Subcutaneous abdominal adipose tissue (tissue), 5 donors: ENCODE measurements around the gene CYP4F3.
"Not testable (repeated sequence)": the region's sequence is repeated elsewhere in the genome, so short reads cannot be mapped to it uniquely, and the experiment has no call there.

Experiments
- H3K27ac ChIP-seq: one replicate; pipeline ENCODE4 v1.7.0; 2013; ENCODE audit warnings: low read depth, mild to moderate bottlenecking, inconsistent platforms, low read length, moderate library complexity
- H3K27me3 ChIP-seq, 5 donors: one replicate each; pipeline ENCODE4 v1.7.0; 2013; ENCODE audit warnings: low read length in 5 of 5, inconsistent platforms in 1 of 5; ENCODE audit not compliant: control insufficient read depth in 5 of 5, insufficient read depth in 4 of 5
- H3K36me3 ChIP-seq, 5 donors: one replicate each; pipeline ENCODE4 v1.7.0; 2013; ENCODE audit warnings: low read length in 5 of 5; ENCODE audit not compliant: control insufficient read depth in 5 of 5, insufficient read depth in 5 of 5
- H3K4me1 ChIP-seq, 5 donors: one replicate each; pipeline ENCODE4 v1.7.0; 2013; ENCODE audit warnings: low read length in 5 of 5, mild to moderate bottlenecking in 3 of 5, moderate library complexity in 1 of 5; ENCODE audit not compliant: control insufficient read depth in 5 of 5, insufficient read depth in 5 of 5
- H3K4me3 ChIP-seq, 5 donors: one replicate each; pipeline ENCODE4 v1.7.0; 2013; ENCODE audit warnings: low read length in 5 of 5, low read depth in 1 of 5
- H3K9ac ChIP-seq, 5 donors: one replicate each; pipeline ENCODE4 v1.7.0; 2013; ENCODE audit warnings: low read length in 5 of 5, mild to moderate bottlenecking in 4 of 5, moderate library complexity in 3 of 5
- H3K9me3 ChIP-seq, 5 donors: one replicate each; pipeline ENCODE4 v1.7.0; 2013; ENCODE audit warnings: low read length in 5 of 5; ENCODE audit not compliant: control insufficient read depth in 5 of 5
- donor health status: healthy.
- donor health status: healthy.
- donor health status: healthy.
- donor health status: healthy.
- donor health status: healthy.

The CYP4F3 gene

DNA sequence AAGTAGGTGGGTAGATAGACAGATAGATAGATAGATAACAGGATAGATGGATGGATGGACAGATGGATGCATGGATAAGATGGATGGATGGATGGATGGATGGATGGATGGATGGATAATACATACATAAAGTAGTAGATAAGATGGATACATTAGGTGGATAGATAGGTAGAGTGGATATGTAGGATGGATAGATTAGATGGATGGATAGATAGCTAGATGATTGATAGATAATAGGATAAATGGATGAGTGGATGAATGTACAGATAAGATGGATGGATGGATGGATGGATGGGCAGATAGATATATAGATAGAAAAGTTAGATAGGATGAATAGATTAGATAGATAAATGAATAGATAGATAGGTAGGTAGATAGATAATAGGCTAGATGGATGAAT lies 2.1 kb downstream of the CYP4F3 start:
- H3K9me3 ChIP-seq, result peaks cover 0 to 3% (median 2%) of the 10 kb centered on the region in 5 donors
- H3K4me3 ChIP-seq, result no peak overlapping the region
- no peak overlapping the region for H3K9ac ChIP-seq
- H3K27me3 ChIP-seq, result peaks cover 0 to 7% (median 4%) of the 10 kb centered on the region in 5 donors
- no peaks in the 10 kb centered on the region for H3K4me1 ChIP-seq
- no peaks in the 10 kb centered on the region for H3K36me3 ChIP-seq
- H3K27ac ChIP-seq, result no peak overlapping the region

DNA sequence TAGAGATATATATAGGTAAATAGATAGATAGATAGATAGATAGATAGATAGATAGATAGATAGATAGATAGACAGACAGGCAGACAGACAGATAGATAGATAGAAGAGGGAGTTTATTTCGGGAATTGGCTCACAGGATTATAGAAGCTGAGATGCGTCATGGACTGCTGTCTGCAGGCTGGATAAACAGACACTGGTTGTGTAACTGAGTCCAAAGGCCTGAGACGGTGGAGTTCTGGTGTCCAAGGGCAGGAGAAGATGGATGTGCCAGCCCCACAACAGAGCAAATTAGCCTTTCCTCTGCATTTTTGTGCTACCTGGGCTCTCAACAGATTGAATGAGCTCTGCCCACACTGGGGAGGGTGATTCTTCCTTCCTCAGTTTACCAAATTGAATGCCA lies 2.7 kb downstream of the CYP4F3 start:
- Histone ChIP-seq H3K4me3 (no peak overlapping the region), H3K9ac (no peak overlapping the region), H3K4me1 (no peaks in the 10 kb centered on the region), H3K27me3 (peaks cover 0 to 7% (median 4%) of the 10 kb centered on the region in 5 donors), H3K9me3 (peaks cover 0 to 4% (median 3%) of the 10 kb centered on the region in 5 donors), H3K27ac (no peak overlapping the region), H3K36me3 (no peaks in the 10 kb centered on the region)

DNA sequence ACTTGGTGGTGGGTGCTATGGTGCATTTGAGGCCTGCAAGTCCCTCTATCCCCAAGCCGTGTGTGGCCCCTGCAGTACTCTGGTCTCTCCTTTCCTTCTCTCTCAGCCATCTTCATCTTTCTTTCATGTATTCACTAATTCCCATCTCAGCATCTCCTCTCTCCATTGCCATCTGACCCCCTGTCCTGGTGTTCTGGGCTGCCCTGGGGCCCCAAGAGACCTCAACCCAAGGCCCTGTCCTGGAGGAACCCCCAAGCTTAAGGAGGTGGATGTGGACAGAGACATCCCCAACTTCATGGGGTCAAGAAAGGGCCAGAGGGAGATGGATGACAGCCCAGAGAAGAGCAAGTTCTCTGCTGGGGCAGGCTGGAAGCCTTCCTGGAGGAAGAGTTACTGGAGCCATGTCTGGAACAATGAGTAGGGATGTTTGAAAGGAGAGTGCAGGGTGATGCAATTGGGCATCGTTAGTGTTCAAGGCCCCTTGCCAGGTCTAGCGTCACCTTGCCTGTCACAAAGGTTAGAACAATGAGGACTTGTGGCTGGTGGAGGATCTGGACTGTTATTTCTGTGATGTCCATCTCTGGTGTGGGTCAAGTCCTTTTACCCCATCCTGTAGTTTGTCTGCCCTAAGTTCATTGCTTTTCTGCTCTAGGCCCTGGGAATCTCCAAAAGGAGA lies 3.5 kb downstream of the CYP4F3 start:
- Histone ChIP-seq H3K4me1 (no peaks in the 10 kb centered on the region), H3K27ac (no peak overlapping the region), H3K27me3 (peaks cover 0 to 7% (median 4%) of the 10 kb centered on the region in 5 donors), H3K9ac (no peak overlapping the region), H3K9me3 (peaks cover 0 to 4% (median 3%) of the 10 kb centered on the region in 5 donors), H3K36me3 (no peaks in the 10 kb centered on the region), H3K4me3 (no peak overlapping the region)

DNA sequence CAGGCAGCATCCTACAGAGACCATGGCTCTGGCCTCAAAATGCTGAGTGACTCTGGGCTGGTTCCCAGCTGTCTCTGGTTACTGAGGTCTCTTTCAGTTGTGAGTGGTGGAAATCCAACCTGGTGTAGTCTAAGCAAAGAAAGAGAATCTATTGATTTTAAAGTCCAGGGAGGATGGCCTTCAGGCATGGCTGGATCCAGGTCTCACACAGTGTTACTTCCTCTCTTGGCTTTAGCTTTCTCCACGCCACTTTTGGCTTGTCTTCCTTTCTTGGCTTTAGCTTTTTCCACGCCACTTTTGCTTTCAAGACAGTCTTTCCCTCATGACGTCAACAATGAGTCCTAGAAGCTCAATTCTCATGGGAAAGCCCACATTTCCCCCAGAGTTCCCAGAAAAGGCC lies 4.1 kb downstream of the CYP4F3 start:
- Histone ChIP-seq H3K4me1 (no peaks in the 10 kb centered on the region), H3K36me3 (no peaks in the 10 kb centered on the region), H3K27ac (no peak overlapping the region)

DNA sequence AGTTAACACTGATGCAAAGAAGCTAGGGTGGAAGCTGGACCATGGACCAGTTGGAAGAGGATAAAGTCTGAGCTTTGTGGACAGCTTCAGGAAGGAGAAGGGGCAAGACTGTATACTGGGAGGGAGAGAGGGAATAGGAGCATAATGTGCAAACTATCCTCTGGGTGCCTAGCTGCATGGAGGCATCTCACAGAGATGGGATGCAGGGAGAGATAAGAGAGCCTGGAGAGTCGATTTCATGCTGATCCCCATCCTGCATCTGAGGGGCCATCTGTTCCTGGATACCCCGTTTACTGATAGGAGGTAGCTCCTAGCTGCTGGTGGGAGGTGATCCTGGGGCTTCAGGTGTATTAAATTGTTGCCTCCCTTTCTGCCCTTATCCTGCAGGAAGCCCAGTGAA lies 8.8 kb downstream of the CYP4F3 start:
- Histone ChIP-seq H3K9me3 (peaks cover 0 to 4% (median 3%) of the 10 kb centered on the region in 5 donors), H3K4me1 (no peaks in the 10 kb centered on the region), H3K4me3 (no peak overlapping the region)

More for the DNA sequence above, 4.1 kb downstream of the CYP4F3 start:
- Histone ChIP-seq H3K4me3 (no peak overlapping the region), H3K9ac (no peak overlapping the region), H3K9me3 (peaks cover 0 to 4% (median 3%) of the 10 kb centered on the region in 5 donors), H3K27me3 (peaks cover 0 to 4% (median 3%) of the 10 kb centered on the region in 5 donors)

DNA sequence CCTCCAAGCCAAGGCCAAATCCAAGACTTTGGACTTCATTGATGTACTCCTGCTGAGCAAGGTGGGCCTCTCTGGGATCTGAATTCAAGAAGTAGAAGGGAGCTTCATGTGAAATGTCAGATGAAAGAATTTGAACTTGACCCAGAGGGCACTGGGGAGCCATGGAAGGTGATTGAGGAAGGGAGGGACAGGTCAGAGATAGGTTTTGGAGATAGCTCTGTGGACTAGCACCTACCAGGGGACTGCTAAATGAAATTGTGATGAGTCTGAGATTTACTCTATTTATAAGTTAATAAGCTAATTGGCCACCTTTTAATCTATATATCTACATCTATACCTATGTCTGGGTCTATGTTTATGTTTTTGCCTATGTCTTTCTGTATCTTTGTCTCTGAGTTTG lies 9.4 kb downstream of the CYP4F3 start:
- H3K4me1 ChIP-seq, H3K9ac ChIP-seq, H3K4me3 ChIP-seq, H3K9me3 ChIP-seq, H3K27ac ChIP-seq, H3K36me3 ChIP-seq: not testable (repeated sequence)
- peaks cover 5 to 12% (median 9%) of the 10 kb centered on the region in 5 donors for H3K27me3 ChIP-seq

More for the DNA sequence above, 8.8 kb downstream of the CYP4F3 start:
- Histone ChIP-seq H3K27ac (no peak overlapping the region), H3K36me3 (no peaks in the 10 kb centered on the region), H3K9ac (no peak overlapping the region), H3K27me3 (peaks cover 5 to 12% (median 9%) of the 10 kb centered on the region in 5 donors)

DNA sequence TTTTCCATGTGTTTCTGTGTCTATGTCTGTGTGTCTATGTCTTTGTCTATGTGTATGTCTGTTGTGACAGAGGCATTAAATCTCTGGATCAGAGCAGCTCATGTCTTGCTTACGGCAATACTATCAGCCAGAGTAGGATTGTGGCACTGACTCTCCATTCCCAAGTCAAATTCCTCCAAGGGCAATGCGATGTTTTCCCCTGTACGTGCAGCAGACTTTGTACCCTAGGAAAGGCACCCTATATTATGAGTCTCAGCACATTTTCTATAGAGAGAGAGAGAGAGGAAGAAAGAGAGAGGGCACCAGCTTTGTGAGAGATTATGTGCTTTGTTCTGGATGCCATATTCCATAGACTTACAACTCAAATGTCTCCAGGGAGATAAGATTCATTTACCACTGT lies 11.1 kb downstream of the CYP4F3 start:
- Histone ChIP-seq H3K36me3 (no peaks in the 10 kb centered on the region), H3K27ac (no peak overlapping the region), H3K27me3 (peaks cover 5 to 10% (median 7%) of the 10 kb centered on the region in 5 donors), H3K9ac (no peak overlapping the region), H3K9me3 (peaks cover 0 to 3% (median 2%) of the 10 kb centered on the region in 5 donors), H3K4me1 (no peaks in the 10 kb centered on the region), H3K4me3 (no peak overlapping the region)

DNA sequence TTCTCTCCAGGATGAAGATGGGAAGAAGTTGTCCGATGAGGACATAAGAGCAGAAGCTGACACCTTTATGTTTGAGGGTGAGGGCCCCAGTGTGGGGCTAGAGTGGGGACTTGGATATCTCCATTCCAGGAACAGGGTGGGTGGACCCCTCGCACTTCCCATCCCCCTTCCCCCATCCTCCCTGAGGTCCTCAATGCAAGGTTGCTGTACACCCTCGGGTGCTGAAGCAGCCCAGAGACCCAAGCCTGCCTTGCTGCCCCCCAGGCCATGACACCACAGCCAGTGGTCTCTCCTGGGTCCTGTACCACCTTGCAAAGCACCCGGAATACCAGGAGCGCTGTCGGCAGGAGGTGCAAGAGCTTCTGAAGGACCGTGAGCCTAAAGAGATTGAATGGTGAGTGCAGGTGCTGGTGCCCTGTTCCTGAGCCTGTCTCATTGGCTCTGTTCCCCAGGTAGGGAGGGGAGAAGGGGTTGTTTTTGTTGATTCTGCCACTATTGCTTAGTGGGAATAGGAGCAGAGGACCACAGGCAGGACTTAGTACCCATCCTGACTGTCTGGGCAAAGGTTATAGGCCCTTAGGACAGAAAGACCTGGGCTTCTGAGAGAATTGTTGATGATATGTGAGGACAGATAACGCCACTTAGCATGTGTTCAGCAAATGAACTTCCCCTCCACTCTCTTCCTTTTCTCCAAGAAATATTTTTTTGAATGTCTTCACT lies 12.0 kb downstream of the CYP4F3 start:
- no peaks in the 10 kb centered on the region for H3K36me3 ChIP-seq
- peaks cover 5 to 10% (median 7%) of the 10 kb centered on the region in 5 donors for H3K27me3 ChIP-seq
- no peak overlapping the region for H3K9ac ChIP-seq
- no peak overlapping the region for H3K27ac ChIP-seq
- no peak overlapping the region for H3K4me3 ChIP-seq
- no peaks in the 10 kb centered on the region for H3K4me1 ChIP-seq
- H3K9me3 ChIP-seq, result peaks cover 0 to 2% (median under 1%) of the 10 kb centered on the region in 5 donors

DNA sequence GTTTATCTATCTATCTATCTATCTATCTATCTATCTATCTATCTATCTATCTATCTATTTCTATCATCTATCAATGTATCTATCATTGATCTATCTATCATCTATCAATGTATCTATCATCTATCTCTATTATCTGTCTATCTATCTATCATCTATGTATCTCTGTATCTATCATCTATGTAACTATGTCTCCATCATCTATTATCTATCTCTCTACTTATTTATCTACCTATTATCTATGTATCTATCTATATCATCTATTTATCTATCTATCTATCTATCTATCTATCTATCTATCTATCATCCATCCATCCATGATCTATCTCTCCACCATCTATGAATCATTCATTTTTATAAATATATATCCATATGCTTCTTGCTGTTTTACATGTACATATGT lies 15.8 kb downstream of the CYP4F3 start:
- Histone ChIP-seq H3K4me1 (no peaks in the 10 kb centered on the region), H3K9me3 (peaks cover 0 to 3% (median 0%) of the 10 kb centered on the region in 5 donors), H3K27me3 (peaks cover 3 to 15% (median 8%) of the 10 kb centered on the region in 5 donors), H3K27ac (no peak overlapping the region), H3K4me3 (no peak overlapping the region), H3K36me3 (no peaks in the 10 kb centered on the region), H3K9ac (no peak overlapping the region)

DNA sequence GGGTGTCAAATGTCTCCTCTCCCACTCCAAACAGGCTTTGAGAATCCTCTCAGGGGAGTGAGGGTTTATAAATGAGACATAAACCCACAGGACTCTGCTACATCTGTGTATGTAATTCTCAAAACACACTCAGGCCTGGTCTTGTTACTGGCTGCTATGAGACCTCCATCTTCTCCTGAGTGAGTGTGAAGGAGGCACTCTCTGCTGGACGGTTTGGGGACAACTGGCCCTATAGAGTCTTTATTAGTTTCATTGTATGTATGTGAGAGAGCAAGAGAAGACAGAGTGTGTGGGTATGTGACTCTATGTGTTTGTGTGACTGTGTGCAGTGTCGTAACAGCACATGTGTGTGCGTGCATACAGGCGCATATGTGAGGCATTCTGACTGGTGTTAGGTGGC lies 22.6 kb downstream of the CYP4F3 start:
- Histone ChIP-seq H3K27me3 (peaks cover 0 to 4% (median under 1%) of the 10 kb centered on the region in 5 donors), H3K27ac (no peak overlapping the region), H3K4me1 (peaks cover 0 to 3% (median 0%) of the 10 kb centered on the region in 5 donors)

More for the DNA sequence above, 22.6 kb downstream of the CYP4F3 start:
- H3K9ac ChIP-seq, result no peak overlapping the region
- H3K36me3 ChIP-seq, result no peaks in the 10 kb centered on the region
- no peak overlapping the region for H3K4me3 ChIP-seq
- peaks cover 0 to 3% (median 0%) of the 10 kb centered on the region in 5 donors for H3K9me3 ChIP-seq
